OCI-LY1 (cell line): ENCODE measurements around the gene CELA2A.

ENCODE experiments used
- CTCF ChIP-seq: fragments of 200-600 bp; sonication (generic), shearing (Covaris generic); IDR thresholded peaks from 2 replicates; pipeline ENCODE4 v1.5.1; 2017; ENCODE audit warnings: mild to moderate bottlenecking, antibody characterized with exemption, low read length, moderate library complexity, mixed read lengths
- EZH2 ChIP-seq: fragments of 200-600 bp; sonication (generic), shearing (Covaris generic); IDR thresholded peaks from 2 replicates; pipeline ENCODE4 v1.8.0; 2017; ENCODE audit warnings: borderline replicate concordance, mixed run types, mild to moderate bottlenecking, antibody characterized with exemption, low read length, moderate library complexity, mixed read lengths

GRCh38 chr1:15477646-15478212 is 21.2 kb downstream of the CELA2A start:
- TF ChIP-seq CTCF: no peak
- no peak for TF ChIP-seq EZH2
